HG02852 (cell line): Measurements from ENCODE around the gene KCNH5.

Source experiments
- ATAC-seq: cut with Tn5 transposase; IDR thresholded peaks from one replicate; pipeline ENCODE4 v1.9.1; 2021; ENCODE audit warnings: mild to moderate bottlenecking, moderate library complexity; ENCODE audit not compliant: unreplicated experiment

KCNH5 gene

GRCh38 chr14:62745496-62745895 lies 299.8 kb downstream of the KCNH5 start:
- ATAC-seq: no peak

DNA sequence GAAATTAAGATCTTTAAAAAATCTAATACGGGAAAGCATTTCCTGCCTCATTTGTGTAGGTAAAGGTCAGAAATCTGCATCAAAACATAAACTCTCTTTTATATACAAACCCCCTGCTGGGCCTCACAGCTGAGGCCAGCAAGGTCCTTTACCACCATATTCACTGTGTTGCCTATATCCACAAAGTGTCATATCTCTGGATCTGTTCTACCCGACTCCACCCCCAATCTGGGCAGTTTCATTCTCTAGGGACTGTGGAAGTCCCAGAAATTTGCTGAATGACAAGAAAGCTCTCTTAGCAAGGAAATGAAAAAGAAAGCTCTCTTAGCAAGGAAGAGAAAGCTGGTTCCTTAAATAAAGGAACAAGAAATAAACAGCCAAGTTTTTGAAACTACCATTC lies 301.7 kb downstream of the KCNH5 start:
- no peak for ATAC-seq

- ATAC-seq: no peak
Observed at GRCh38 chr14:62743118-62743517, 302.1 kb downstream of the KCNH5 start.

- no peak for ATAC-seq
Observed at GRCh38 chr14:62739647-62740046, 305.6 kb downstream of the KCNH5 start.

- no peak for ATAC-seq
Observed at GRCh38 chr14:62736048-62737043, 308.9 kb downstream of the KCNH5 start.

DNA sequence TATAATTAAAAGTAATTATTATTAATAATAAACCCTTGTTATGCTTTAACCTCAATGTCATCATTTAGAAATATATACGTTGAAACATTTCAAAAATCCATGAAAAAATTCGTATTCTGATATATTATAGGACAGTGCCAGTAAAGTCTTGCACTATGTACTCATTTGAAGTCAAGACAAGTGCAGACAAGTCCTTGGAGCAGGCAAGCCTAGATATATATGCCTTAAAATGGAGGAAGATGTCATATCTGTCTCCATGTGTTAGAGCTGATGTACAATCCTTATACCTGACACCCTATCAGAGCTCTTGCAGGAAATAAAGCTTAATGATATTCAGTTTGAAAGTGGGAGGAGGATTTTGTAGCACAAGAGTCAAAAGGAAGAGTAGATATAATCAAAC lies 310.4 kb downstream of the KCNH5 start:
- no peak for ATAC-seq

DNA sequence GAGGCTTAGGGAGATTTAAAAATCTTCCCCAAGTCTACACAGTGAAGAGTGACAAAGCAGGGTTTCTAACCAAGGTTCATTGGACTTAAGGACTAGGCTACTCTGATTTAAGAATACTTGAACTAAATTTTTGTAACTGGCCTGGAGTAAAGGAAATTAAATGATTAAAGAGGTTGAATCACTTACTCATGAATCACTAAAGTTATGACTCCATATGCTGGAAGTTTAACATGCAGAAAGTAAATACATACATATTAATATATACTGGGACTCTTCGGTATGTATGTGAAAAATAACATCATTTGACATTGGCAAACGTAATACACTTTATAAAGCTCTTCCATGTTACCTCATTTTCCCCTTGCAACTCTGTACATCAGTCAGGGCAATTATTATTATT lies 322.9 kb downstream of the KCNH5 start:
- no peak for ATAC-seq

- no peak for ATAC-seq
Observed at GRCh38 chr14:62718629-62719028, 326.6 kb downstream of the KCNH5 start.

DNA sequence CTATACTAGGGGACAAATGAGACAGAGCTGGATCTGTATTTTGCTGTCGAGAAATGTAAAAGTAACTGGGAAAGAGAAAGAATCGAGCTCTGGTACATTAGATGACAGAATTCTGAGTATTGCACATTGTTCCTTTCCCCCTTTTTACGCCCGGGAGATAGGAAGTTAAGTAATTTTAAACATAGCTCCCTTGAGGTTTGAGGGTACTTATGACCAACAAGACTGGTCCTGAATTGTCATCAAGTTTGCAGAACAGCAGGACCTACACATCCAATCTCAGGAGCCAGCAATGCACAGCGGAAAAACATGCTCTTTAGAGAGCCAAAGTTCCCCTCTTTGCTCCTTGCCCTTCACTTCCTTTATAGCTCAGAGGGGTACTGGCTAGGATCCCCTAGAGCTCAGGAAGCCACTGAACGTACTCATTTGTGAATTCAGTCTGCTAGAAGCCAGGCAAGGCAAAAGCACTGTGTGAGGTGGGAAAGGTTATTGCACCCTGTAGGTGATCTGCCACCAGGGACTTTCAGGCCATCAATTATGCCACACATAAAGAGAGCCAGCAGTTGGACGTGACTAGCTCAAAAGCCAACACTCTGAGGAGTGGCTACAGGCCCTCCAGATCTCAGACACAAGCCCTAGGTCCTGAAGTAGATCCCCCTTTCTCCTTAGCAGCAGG lies 333.8 kb downstream of the KCNH5 start:
- ATAC-seq: no peak

DNA sequence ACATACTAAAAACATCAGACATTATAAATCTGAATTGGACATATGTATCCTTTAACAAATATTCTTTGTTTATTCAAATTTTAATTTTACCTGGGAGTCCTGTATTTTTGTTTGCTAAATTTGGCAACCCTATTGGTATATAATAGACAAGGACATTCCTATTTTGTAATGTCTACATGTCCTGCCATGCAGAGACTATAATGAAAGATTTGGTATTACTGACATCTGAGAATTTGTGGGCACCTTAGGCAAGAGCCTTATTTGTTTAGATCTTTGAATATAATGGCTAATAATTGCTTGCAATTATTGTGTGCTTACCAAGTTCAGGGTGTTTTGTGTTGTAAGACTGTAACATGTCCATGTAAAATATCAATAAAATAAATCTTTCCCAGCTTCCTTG lies 334.4 kb downstream of the KCNH5 start:
- ATAC-seq: no peak

- ATAC-seq: no peak
Observed at GRCh38 chr14:62709773-62710172, 335.5 kb downstream of the KCNH5 start.

- no peak for ATAC-seq
Observed at GRCh38 chr14:62706217-62706616, 339.0 kb downstream of the KCNH5 start.

- no peak for ATAC-seq
Observed at GRCh38 chr14:62697461-62697860, 347.8 kb downstream of the KCNH5 start.

GRCh38 chr14:62696929-62697328 lies 348.3 kb downstream of the KCNH5 start:
- no peak for ATAC-seq

DNA sequence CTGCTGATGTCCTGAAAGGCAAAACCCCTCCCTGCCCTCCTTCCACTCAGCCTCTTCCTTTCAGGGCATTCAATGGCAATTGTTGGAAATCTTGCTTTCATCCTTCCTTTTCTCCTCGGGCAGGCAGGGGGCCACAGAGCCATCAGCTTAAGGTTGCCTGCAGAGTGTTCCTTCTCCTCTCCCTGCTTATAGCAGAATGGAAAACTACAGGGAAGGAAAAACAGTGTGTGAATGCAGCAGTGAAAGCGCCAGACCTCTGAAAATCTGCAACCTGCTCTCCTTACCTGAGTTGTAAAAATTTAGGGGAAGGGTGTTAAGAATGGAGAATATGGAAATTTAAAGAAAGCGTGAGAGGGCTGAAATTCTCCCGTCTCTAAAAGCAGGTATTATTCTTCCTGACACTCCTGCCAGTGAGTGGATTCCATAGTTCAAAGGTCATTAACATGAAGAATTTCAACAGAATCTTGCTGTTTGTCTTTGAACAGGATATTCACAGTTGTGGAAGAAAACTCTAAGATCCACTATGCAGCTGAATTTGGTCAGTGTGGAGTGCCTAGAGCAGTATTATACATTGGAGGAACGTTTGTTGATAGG lies 348.8 kb downstream of the KCNH5 start:
- ATAC-seq: no peak

DNA sequence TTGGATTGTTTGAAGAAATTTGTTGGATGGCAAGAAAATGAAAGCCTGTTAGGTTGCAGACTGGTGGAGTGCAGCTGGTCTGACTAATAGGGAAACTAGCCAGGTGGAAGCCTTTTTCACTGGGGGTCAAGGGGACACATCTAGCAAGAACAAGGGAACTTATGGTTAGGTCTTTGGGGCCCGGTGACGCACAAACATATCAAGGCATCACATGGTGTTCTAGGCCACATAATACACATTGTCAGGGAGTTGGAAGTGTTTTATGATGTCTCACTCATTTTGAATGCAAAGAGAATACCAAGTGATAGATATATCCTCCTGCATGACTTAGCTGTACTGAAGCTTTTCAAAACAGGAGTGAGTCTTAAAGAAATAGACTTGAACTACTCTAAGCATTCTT lies 351.2 kb downstream of the KCNH5 start:
- ATAC-seq: no peak

DNA sequence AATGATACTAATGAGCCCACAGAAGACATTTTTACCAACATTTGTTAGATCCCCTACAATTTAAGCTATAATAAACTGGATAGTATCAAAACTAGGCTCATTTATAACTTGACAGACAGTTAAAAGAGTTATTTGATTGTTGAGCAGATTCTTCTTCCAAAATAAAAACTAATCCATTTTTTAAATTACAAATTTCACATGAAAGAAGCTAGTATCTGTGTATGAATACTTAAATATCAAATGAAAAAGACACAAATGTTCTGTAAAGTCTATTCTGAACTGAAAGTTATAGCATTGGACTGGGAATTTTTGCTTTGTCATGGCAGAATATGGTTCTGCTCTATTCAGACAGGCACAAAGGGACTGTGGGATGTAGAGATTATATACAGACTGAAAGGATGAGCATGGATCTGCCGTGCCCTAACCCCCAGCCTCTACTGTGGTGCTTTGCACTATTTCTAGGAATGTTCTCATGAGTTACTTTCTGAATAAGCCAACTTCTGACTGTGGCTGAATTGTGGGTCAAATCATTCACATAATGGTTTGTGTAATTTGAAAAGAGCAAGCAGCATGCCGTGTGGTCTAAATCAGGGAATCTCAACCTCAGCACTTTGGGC lies 352.7 kb downstream of the KCNH5 start:
- ATAC-seq: no peak

GRCh38 chr14:62691647-62692489 lies 353.4 kb downstream of the KCNH5 start:
- no peak for ATAC-seq

DNA sequence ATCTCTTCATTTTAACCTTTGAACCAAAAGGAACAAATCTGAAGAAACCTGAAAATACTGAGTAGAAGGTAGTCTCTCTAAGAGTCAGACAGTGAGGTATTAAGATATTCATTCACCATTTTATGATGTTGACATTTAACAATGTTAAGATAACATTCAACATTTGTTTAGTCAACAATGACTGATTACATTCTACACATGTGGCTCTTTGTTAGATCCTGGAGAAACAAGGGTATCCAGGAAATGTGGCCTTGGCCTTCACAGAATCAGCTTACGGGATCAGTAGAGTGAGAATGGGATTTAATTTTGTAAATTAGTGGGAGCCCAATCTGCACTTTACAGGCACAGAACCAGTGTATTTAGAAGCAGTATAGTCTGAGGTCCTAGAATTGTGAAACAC lies 355.5 kb downstream of the KCNH5 start:
- ATAC-seq: no peak

GRCh38 chr14:62687818-62688217 lies 357.4 kb downstream of the KCNH5 start:
- no peak for ATAC-seq
